Mesendoderm (in vitro differentiated cells): ENCODE measurements around the gene ERBB4.

Experiments used
- DNase-seq: peaks from one replicate; pipeline ENCODE4 v3.0.0; 2013
- H2AK5ac ChIP-seq: 2 replicates; pipeline ENCODE4 v1.6.1; 2013; ENCODE audit warnings: low read length, inconsistent platforms
- H2BK120ac ChIP-seq: 2 replicates; pipeline ENCODE4 v1.6.1; 2013; ENCODE audit warnings: low read depth, mild to moderate bottlenecking, low read length, moderate library complexity, mixed read lengths
- H2BK15ac ChIP-seq: replicated peaks from 2 replicates; pipeline ENCODE4 v1.6.1; 2013; ENCODE audit warnings: low read depth, mild to moderate bottlenecking, moderate library complexity
- H2BK5ac ChIP-seq: 2 replicates; pipeline ENCODE4 v1.6.1; 2013; ENCODE audit warnings: low read length, inconsistent platforms
- H3K18ac ChIP-seq: 2 replicates; pipeline ENCODE4 v1.6.1; 2013; ENCODE audit warnings: mild to moderate bottlenecking, low read length, mixed read lengths
- H3K23ac ChIP-seq: one replicate; pipeline ENCODE4 v1.6.1; 2013; ENCODE audit warnings: low read length
- H3K27ac ChIP-seq: 2 replicates; pipeline ENCODE4 v1.5.1; 2013; ENCODE audit warnings: low read depth, mild to moderate bottlenecking, inconsistent platforms, low read length, moderate library complexity
- H3K27me3 ChIP-seq: 2 replicates; pipeline ENCODE4 v1.6.1; 2013; ENCODE audit warnings: low read length, control low read depth, mild to moderate bottlenecking, inconsistent platforms; ENCODE audit not compliant: insufficient read depth, poor library complexity
- H3K36me3 ChIP-seq: 2 replicates; pipeline ENCODE4 v1.6.1; 2013; ENCODE audit warnings: low read length, inconsistent platforms; ENCODE audit not compliant: control insufficient read depth, insufficient read depth
- H3K4ac ChIP-seq: one replicate; pipeline ENCODE4 v1.6.1; 2013; ENCODE audit warnings: low read depth, mild to moderate bottlenecking, low read length, moderate library complexity
- H3K4me1 ChIP-seq: 2 replicates; pipeline ENCODE4 v1.6.1; 2013; ENCODE audit warnings: low read depth, low read length, inconsistent platforms; ENCODE audit not compliant: control insufficient read depth
- H3K4me2 ChIP-seq: 2 replicates; pipeline ENCODE4 v1.6.1; 2013; ENCODE audit warnings: low read length
- H3K4me3 ChIP-seq: 2 replicates; pipeline ENCODE4 v1.5.1; 2013; ENCODE audit warnings: mild to moderate bottlenecking, low read length
- H3K56ac ChIP-seq: one replicate; pipeline ENCODE4 v1.6.1; 2013; ENCODE audit warnings: low read length
- H3K79me1 ChIP-seq: 2 replicates; pipeline ENCODE4 v1.6.1; 2013; ENCODE audit warnings: low read length, inconsistent platforms
- H3K79me2 ChIP-seq: 2 replicates; pipeline ENCODE4 v1.6.1; 2013; ENCODE audit warnings: mild to moderate bottlenecking, low read length; ENCODE audit not compliant: control insufficient read depth, insufficient read depth
- H3K9ac ChIP-seq: 2 replicates; pipeline ENCODE4 v1.6.1; 2013; ENCODE audit warnings: low read length, inconsistent platforms
- H4K5ac ChIP-seq: one replicate; pipeline ENCODE4 v1.6.1; 2013; ENCODE audit warnings: low read length
- H4K8ac ChIP-seq: one replicate; pipeline ENCODE4 v1.6.1; 2013; ENCODE audit warnings: low read depth, mild to moderate bottlenecking, control low read depth, low read length, moderate library complexity
- WGBS: extraction: QIAGEN DNeasy Blood & Tissue Kit; methylation state at CpG from one replicate; pipeline ENCODE4 v1.1.7; 2013; ENCODE audit warnings: low lambda C conversion rate, missing lambda C conversion rate; ENCODE audit not compliant: insufficient coverage; ENCODE audit errors: extremely low coverage; 5-methylcytosine and 5-hydroxymethylcytosine counted together

The ERBB4 gene

GRCh38 chr2:211477537-211478275 lies 1060.9 kb downstream of the ERBB4 start:
- Histone ChIP-seq H2BK120ac (no peak overlapping the region), H4K5ac (no peak overlapping the region), H3K4me2 (no peak overlapping the region), H3K27ac (no peak overlapping the region), H3K79me2 (no peaks in the 10 kb centered on the region), H3K4me3 (no peak overlapping the region), H3K79me1 (no peaks in the 10 kb centered on the region), H4K8ac (no peak overlapping the region), H3K4me1 (no peaks in the 10 kb centered on the region), H3K9ac (no peak overlapping the region), H2AK5ac (no peak overlapping the region), H2BK15ac (no peak overlapping the region), H2BK5ac (no peak overlapping the region), H3K27me3 (no peaks in the 10 kb centered on the region), H3K36me3 (no peaks in the 10 kb centered on the region), H3K56ac (no peak overlapping the region), H3K4ac (no peak overlapping the region), H3K23ac (no peak overlapping the region), H3K18ac (no peak overlapping the region)
- WGBS, result no CpG with 5 or more reads among the region's 2 CpGs
- DNase-seq, result no peak

- H3K23ac ChIP-seq, result no peak overlapping the region
- no peak overlapping the region for H2BK15ac ChIP-seq
- no peak overlapping the region for H4K5ac ChIP-seq
- no peak overlapping the region for H3K4me2 ChIP-seq
- no peak overlapping the region for H3K4me3 ChIP-seq
- no peak overlapping the region for H2AK5ac ChIP-seq
- H2BK5ac ChIP-seq, result no peak overlapping the region
- H3K79me2 ChIP-seq, result no peaks in the 10 kb centered on the region
- H3K27ac ChIP-seq, result no peak overlapping the region
- no peaks in the 10 kb centered on the region for H3K79me1 ChIP-seq
- H3K36me3 ChIP-seq, result no peaks in the 10 kb centered on the region
- H3K4ac ChIP-seq, result no peak overlapping the region
- H2BK120ac ChIP-seq, result no peak overlapping the region
- no peaks in the 10 kb centered on the region for H3K4me1 ChIP-seq
- no peak overlapping the region for H3K9ac ChIP-seq
- H3K27me3 ChIP-seq, result no peaks in the 10 kb centered on the region
- no peak overlapping the region for H3K18ac ChIP-seq
- no peak for DNase-seq
- H3K56ac ChIP-seq, result no peak overlapping the region
- no peak overlapping the region for H4K8ac ChIP-seq
Observed at GRCh38 chr2:211473116-211473515, 1065.5 kb downstream of the ERBB4 start.

DNA sequence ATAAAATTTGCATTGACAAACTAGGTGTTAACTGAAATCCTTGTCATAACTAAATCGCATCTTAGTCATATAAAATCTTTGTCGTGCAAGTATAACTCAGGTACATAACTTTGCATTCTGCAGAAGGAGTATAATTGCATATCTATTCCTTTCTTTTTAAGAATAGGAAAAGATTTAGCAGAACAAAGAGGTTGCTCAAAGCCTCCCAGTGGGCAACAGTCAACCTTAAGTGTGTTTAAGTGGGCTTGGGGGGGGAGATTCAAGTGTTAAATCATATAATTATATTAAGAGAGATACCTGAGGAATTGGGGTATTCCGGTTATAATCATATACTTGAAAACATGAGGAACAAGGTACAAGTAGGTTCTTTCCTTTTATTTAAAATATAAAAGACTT lies 1068.9 kb downstream of the ERBB4 start:
- Histone ChIP-seq H3K4ac (no peak overlapping the region), H3K9ac (no peak overlapping the region), H3K36me3 (no peaks in the 10 kb centered on the region), H2BK5ac (no peak overlapping the region), H3K18ac (no peak overlapping the region), H2AK5ac (no peak overlapping the region), H3K23ac (no peak overlapping the region), H2BK120ac (no peak overlapping the region), H3K27me3 (no peaks in the 10 kb centered on the region), H2BK15ac (no peak overlapping the region), H4K5ac (no peak overlapping the region), H3K4me3 (no peak overlapping the region), H3K56ac (no peak overlapping the region), H3K4me2 (no peak overlapping the region), H3K27ac (no peak overlapping the region), H4K8ac (no peak overlapping the region), H3K4me1 (no peaks in the 10 kb centered on the region), H3K79me2 (no peaks in the 10 kb centered on the region), H3K79me1 (no peaks in the 10 kb centered on the region)
- no peak for DNase-seq
- WGBS, result no CpG with 5 or more reads among the region's 3 CpGs

- no peak for DNase-seq
Observed at GRCh38 chr2:211468877-211469663, 1069.5 kb downstream of the ERBB4 start.

GRCh38 chr2:211468217-211468616 lies 1070.4 kb downstream of the ERBB4 start:
- no peak overlapping the region for H3K27ac ChIP-seq
- no peak for DNase-seq

More at GRCh38 chr2:211468877-211469663, 1069.5 kb downstream of the ERBB4 start:
- H2AK5ac ChIP-seq, result no peak overlapping the region
- peak overlapping the region; percentile 6 for H3K56ac ChIP-seq
- H2BK120ac ChIP-seq, result no peak overlapping the region
- H3K4me2 ChIP-seq, result no peak overlapping the region
- no peak overlapping the region for H3K18ac ChIP-seq
- no peaks in the 10 kb centered on the region for H3K4me1 ChIP-seq
- H2BK15ac ChIP-seq, result no peak overlapping the region
- no CpG with 5 or more reads among the region's 4 CpGs for WGBS
- no peak overlapping the region for H3K4ac ChIP-seq
- H4K8ac ChIP-seq, result no peak overlapping the region
- H3K79me1 ChIP-seq, result no peaks in the 10 kb centered on the region
- H3K23ac ChIP-seq, result no peak overlapping the region
- no peak overlapping the region for H2BK5ac ChIP-seq
- no peak overlapping the region for H3K27ac ChIP-seq
- no peak overlapping the region for H3K4me3 ChIP-seq
- H3K79me2 ChIP-seq, result no peaks in the 10 kb centered on the region
- no peaks in the 10 kb centered on the region for H3K27me3 ChIP-seq
- H3K9ac ChIP-seq, result no peak overlapping the region
- H3K36me3 ChIP-seq, result no peaks in the 10 kb centered on the region
- no peak overlapping the region for H4K5ac ChIP-seq

More at GRCh38 chr2:211468217-211468616, 1070.4 kb downstream of the ERBB4 start:
- H3K79me1 ChIP-seq, result no peaks in the 10 kb centered on the region
- no peaks in the 10 kb centered on the region for H3K27me3 ChIP-seq
- no peak overlapping the region for H3K56ac ChIP-seq
- no peak overlapping the region for H2BK120ac ChIP-seq
- H3K9ac ChIP-seq, result no peak overlapping the region
- no peaks in the 10 kb centered on the region for H3K79me2 ChIP-seq
- H2AK5ac ChIP-seq, result no peak overlapping the region
- no CpG with 5 or more reads among the region's 4 CpGs for WGBS
- no peak overlapping the region for H3K4me2 ChIP-seq
- H3K4me1 ChIP-seq, result no peaks in the 10 kb centered on the region
- no peak overlapping the region for H4K5ac ChIP-seq
- H3K4ac ChIP-seq, result no peak overlapping the region
- H3K36me3 ChIP-seq, result no peaks in the 10 kb centered on the region
- no peak overlapping the region for H4K8ac ChIP-seq
- no peak overlapping the region for H3K18ac ChIP-seq
- H2BK15ac ChIP-seq, result peak overlapping the region; percentile 57
- H3K23ac ChIP-seq, result no peak overlapping the region
- H2BK5ac ChIP-seq, result no peak overlapping the region
- no peak overlapping the region for H3K4me3 ChIP-seq
